Endodermal cell (in vitro differentiated cells): ENCODE results near the gene CCND1. TPM values are rescaled to one million over a fixed set of nuclear protein-coding genes. Genes with fewer than 3 reads are reported as not detected.

ENCODE experiments used
- DNase-seq: peaks from one replicate; pipeline ENCODE4 v3.0.0-alpha.2; 2017
- H3K27ac ChIP-seq: 2 replicates; pipeline ENCODE4 v1.5.1; 2013; ENCODE audit warnings: mild to moderate bottlenecking, low read depth, low read length, moderate library complexity
- H3K27me3 ChIP-seq: 2 replicates; pipeline ENCODE4 v1.6.1; 2013; ENCODE audit warnings: mild to moderate bottlenecking, low read length, moderate library complexity; ENCODE audit not compliant: insufficient read depth, control insufficient read depth, poor library complexity, severe bottlenecking
- H3K36me3 ChIP-seq: 2 replicates; pipeline ENCODE4 v1.7.0; 2013; ENCODE audit warnings: mild to moderate bottlenecking, low read length, moderate library complexity; ENCODE audit not compliant: control insufficient read depth, insufficient read depth
- H3K4me1 ChIP-seq: one replicate; pipeline ENCODE4 v1.7.0; 2013; ENCODE audit warnings: low read length; ENCODE audit not compliant: control insufficient read depth, insufficient read depth
- H3K4me3 ChIP-seq: 2 replicates; pipeline ENCODE4 v1.5.1; 2013; ENCODE audit warnings: mild to moderate bottlenecking, low read length, moderate library complexity
- H3K9ac ChIP-seq: 2 replicates; pipeline ENCODE4 v1.6.1; 2013; ENCODE audit warnings: mild to moderate bottlenecking, low read length, moderate library complexity; ENCODE audit not compliant: poor library complexity, severe bottlenecking; ENCODE audit errors: extremely low read depth
- H3K9me3 ChIP-seq: 2 replicates; pipeline ENCODE4 v1.6.1; 2013; ENCODE audit warnings: mild to moderate bottlenecking, low read length, moderate library complexity; ENCODE audit not compliant: control insufficient read depth
- H3K27ac Mint-ChIP-seq: 2 replicates; pipeline ENCODE4 v1.8.0; 2020; ENCODE audit warnings: mixed read lengths
- H3K27me3 Mint-ChIP-seq: 2 replicates; pipeline ENCODE4 v1.8.0; 2021; ENCODE audit warnings: mild to moderate bottlenecking, mixed read lengths; ENCODE audit not compliant: insufficient read depth
- H3K36me3 Mint-ChIP-seq: 2 replicates; pipeline ENCODE4 v1.8.0; 2020; ENCODE audit warnings: low read depth, mixed read lengths
- H3K4me1 Mint-ChIP-seq: 2 replicates; pipeline ENCODE4 v1.8.0; 2020; ENCODE audit warnings: mixed read lengths
- H3K4me3 Mint-ChIP-seq: 2 replicates; pipeline ENCODE4 v1.8.0; 2020; ENCODE audit warnings: mild to moderate bottlenecking, moderate library complexity, mixed read lengths
- H3K9me3 Mint-ChIP-seq: 2 replicates; pipeline ENCODE4 v1.8.0; 2020; ENCODE audit warnings: mild to moderate bottlenecking, mixed read lengths
- CTCF ChIP-seq: fragments of 200-600 bp; sonication (generic); conservative IDR thresholded peaks from 2 replicates; pipeline ENCODE4 v1.5.0; 2021; ENCODE audit warnings: antibody characterized with exemption, mild to moderate bottlenecking
- WGBS, 2 experiments: methylation state at CpG; one replicate each; pipeline versions ENCODE4 v1.1.5 to v1.1.7; 2013; ENCODE audit warnings: missing lambda C conversion rate in 2 of 2, mixed read lengths in 1 of 2; ENCODE audit not compliant: insufficient coverage in 1 of 2, insufficient read length in 1 of 2; 5-methylcytosine and 5-hydroxymethylcytosine counted together
- total RNA-seq, 2 donors: library from RNA; stranded (reverse); fragmentation: NEBNext Ultra II Directional in 1 of 2; extraction: Animal tissue kit (Norgen Biotek cat#: 25700) in 1 of 2; gene quantifications; 2 replicates in 1 of 2; 3 replicates in 1 of 2; pipeline ENCODE4 v1.2.1, GENCODE V29; 2021

CCND1 gene
- total RNA-seq, 2 donors from 2014 or later, result 65.7 to 214 TPM

- H3K27ac Mint-ChIP-seq, result no peak overlapping the region
- 94 to 97% methylated on average over 19 of the region's 19 CpGs for WGBS, 2 experiments
- H3K9me3 Mint-ChIP-seq, result no peaks in the 10 kb centered on the region
- no peaks in the 10 kb centered on the region for H3K9me3 ChIP-seq
- no peak overlapping the region for H3K4me3 Mint-ChIP-seq
- TF ChIP-seq CTCF, result no peak
- no peaks in the 10 kb centered on the region for H3K27me3 Mint-ChIP-seq
- peaks cover 57% of the 10 kb centered on the region for H3K36me3 Mint-ChIP-seq
- no peak overlapping the region for H3K27ac ChIP-seq
- no peak overlapping the region for H3K4me3 ChIP-seq
- H3K36me3 ChIP-seq, result peaks cover 61% of the 10 kb centered on the region
- H3K4me1 ChIP-seq, result peaks cover 5% of the 10 kb centered on the region
- H3K4me1 Mint-ChIP-seq, result peaks cover 8% of the 10 kb centered on the region
- H3K27me3 ChIP-seq, result no peaks in the 10 kb centered on the region
- H3K9ac ChIP-seq, result no peak overlapping the region
- no peak for DNase-seq
Measured at GRCh38 chr11:69669486-69669885, 28.5 kb downstream of the CCND1 start.

GRCh38 chr11:69670158-69670845 lies 29.3 kb downstream of the CCND1 start:
- DNase-seq, result peak; percentile 96
- Histone ChIP-seq H3K4me3 (no peak overlapping the region), H3K9me3 (no peaks in the 10 kb centered on the region), H3K27ac (no peak overlapping the region), H3K36me3 (peaks cover 55% of the 10 kb centered on the region), H3K4me1 (peaks cover 5% of the 10 kb centered on the region), H3K9ac (no peak overlapping the region), H3K27me3 (no peaks in the 10 kb centered on the region)
- peaks cover 49% of the 10 kb centered on the region for H3K36me3 Mint-ChIP-seq
- no peaks in the 10 kb centered on the region for H3K9me3 Mint-ChIP-seq
- 55 to 57% methylated on average over 16 to 18 of the region's 18 CpGs for WGBS, 2 experiments
- peak overlapping the region; percentile 91 for H3K27ac Mint-ChIP-seq
- H3K4me1 Mint-ChIP-seq, result peaks cover 11% of the 10 kb centered on the region
- H3K27me3 Mint-ChIP-seq, result no peaks in the 10 kb centered on the region
- H3K4me3 Mint-ChIP-seq, result no peak overlapping the region
- TF ChIP-seq CTCF, result peak; percentile 97

- Histone ChIP-seq H3K4me3 (no peak overlapping the region), H3K36me3 (peaks cover 50% of the 10 kb centered on the region), H3K4me1 (peaks cover 5% of the 10 kb centered on the region), H3K9ac (no peak overlapping the region), H3K27me3 (no peaks in the 10 kb centered on the region), H3K9me3 (no peaks in the 10 kb centered on the region), H3K27ac (no peak overlapping the region)
- no peak overlapping the region for H3K4me3 Mint-ChIP-seq
- no peaks in the 10 kb centered on the region for H3K27me3 Mint-ChIP-seq
- no peaks in the 10 kb centered on the region for H3K9me3 Mint-ChIP-seq
- peaks cover 11% of the 10 kb centered on the region for H3K4me1 Mint-ChIP-seq
- DNase-seq, result no peak
- H3K27ac Mint-ChIP-seq, result no peak overlapping the region
- WGBS, 2 experiments, result 94 to 95% methylated on average over 9 of the region's 10 CpGs
- peaks cover 45% of the 10 kb centered on the region for H3K36me3 Mint-ChIP-seq
- no peak for TF ChIP-seq CTCF
Measured at GRCh38 chr11:69671734-69672465, 30.9 kb downstream of the CCND1 start.
